ENCODE data around the gene CAMTA1. TPM values are rescaled to one million over a fixed set of nuclear protein-coding genes. Genes with fewer than 3 reads are reported as not detected.
A peak's percentile ranks its signal among the peaks of the same experiment; 100 is the strongest.
"Not testable (repeated sequence)": the region's sequence is repeated elsewhere in the genome, so short reads cannot be mapped to it uniquely, and the experiment has no call there.

Gene CAMTA1
- polyA plus RNA-seq, 5 donors = 41.0 to 56.5 (median 48.5) TPM

- DNase-seq = no peak
These were observed 361.5 kb downstream of the CAMTA1 start for GRCh38 chr1:7146710-7147109.

DNA sequence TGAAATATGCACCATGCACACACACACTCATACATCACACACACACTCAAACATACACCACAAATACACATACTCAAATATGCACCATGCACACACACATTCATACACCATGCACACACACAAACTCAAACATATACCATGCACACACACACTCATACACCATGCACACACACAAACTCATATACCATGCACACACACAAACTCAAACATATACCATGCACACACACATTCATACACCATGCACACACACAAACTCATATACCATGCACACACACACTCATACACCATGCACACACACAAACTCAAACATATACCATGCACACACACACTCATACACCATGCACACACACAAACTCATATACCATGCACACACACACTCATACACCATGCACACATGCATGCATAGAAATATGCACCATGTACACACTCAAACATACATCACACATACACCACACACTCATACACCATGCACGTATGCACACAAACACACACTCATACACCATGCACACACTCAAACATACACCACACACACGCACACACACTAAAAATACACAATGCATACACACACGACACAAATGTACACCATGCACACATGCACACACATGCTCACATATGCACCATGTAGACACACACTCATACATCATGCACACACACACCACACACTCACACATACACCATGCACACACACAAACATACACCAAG is 362.5 kb downstream of the CAMTA1 start:
- not testable (repeated sequence) for DNase-seq

DNA sequence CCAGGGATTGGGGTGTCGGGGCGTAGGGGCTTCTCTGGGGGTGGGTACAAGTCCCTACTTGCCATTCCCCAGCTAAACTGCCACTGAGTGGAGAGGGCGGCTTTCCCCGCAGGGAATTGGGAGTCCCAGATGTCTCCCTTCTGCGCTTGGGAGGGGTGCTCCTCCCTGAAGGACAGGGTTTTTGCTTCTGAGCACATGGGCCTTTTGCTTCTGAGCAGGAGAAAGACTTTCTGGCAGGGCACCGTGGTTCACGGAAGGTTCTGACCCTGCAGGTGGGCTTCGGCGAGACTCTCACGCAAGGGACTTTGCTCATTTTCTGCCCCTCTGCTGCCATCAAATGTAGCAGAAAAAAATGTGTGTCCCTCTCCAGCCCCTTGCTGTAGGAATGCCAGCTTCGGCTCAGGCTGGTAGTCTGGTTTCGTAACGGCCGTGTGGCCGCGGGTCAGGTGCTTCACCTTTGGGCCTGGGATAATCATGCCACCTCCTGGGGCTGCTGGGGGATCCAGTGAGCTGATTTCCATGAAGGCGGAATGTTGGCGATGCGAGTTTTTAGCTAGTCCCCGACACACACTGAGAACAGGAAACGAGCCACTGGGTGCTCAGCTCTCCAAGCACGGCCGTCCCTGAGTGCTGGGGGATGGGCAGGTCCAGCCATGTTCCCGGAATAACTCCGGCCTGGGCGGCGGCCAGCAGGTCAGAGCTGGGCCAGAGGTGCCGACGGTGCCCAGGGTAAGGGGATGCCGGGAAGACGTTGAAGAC is 364.0 kb downstream of the CAMTA1 start:
- peak; percentile 10 to 17 for DNase-seq

DNA sequence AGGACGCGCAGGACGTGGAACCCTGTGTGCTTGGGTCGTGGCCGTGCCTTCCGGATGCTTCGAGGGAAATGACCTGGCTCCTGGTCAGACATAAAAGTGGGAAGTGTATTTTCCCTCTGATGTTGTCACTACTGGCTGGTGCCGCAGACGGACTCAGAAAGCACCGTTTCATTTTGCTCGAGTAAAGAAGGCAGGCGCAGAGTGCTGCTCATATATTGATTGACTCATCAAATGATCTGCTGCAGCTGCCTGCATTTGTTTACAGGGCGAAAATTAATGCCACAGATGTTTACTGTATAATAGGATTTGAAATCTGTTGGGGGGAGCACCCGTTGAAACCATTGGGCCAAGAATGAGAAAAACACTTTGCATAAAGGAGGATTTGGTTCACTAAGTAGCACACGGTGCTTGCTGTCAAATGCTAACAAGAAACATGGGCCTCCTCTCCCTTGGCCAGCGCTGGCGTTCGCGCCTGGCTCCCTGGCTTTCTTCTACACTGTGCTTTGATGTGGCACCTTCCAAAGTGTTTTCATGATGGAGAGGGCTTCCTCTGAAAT is 365.5 kb downstream of the CAMTA1 start:
- DNase-seq = no peak

GRCh38 chr1:7151978-7152377 is 366.7 kb downstream of the CAMTA1 start:
- no peak for DNase-seq

DNA sequence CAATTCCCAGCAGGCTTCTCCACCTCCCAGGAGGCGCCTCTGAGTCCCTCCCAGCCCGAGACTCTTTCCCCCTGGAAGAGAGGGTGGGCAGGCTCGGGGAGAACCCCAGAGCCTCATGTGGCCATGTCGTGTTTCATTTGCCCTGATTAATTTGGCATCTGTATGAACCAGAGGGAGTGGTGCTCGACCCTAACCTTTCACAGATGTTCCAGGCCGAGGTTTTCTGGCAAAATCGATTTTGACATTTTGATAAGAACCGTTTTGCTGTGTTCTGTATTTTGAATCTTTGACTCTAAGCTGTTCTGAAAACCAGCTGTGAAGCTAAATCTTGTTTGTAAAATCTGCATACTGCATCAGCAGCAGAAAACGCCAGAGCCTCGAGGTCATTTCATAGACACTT is 367.4 kb downstream of the CAMTA1 start:
- no peak for DNase-seq

- no peak for DNase-seq
These were observed 368.2 kb downstream of the CAMTA1 start for GRCh38 chr1:7153464-7153863.

DNA sequence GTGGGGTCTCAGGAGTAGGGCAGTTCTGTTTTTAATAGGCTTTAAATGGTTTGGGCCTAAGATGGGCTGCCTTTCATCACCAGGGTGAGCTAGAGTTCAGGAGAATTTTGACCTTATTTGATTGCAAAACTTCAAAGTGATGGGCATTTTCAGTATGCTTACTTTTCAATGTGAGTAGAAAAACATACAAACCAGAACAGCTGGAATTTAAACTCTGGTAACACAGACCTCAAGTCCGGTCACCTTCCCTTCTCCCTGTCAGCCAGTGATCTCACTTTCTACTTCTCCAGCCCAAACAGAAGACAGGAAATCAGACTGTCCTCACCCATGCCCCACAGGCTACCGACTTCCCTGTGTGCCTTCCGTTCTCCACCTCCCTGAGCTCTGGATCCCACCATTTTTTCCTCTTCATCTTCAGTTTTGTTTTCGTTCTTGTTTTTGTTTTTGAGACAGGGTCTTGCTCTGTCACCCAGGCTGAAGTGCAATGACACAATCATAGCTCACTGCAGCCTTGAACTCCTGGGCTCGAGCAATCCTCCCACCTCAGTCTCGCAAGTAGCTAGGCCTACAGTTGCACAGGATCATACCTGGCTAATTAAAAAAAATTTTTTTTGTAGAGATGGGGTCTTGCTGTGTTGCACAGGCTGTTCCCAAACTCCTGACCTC is 374.0 kb downstream of the CAMTA1 start:
- no peak for DNase-seq

GRCh38 chr1:7168554-7168953 is 383.3 kb downstream of the CAMTA1 start:
- not testable (repeated sequence) for DNase-seq

- DNase-seq = no peak
These were observed 385.9 kb downstream of the CAMTA1 start for GRCh38 chr1:7171168-7171567.

DNA sequence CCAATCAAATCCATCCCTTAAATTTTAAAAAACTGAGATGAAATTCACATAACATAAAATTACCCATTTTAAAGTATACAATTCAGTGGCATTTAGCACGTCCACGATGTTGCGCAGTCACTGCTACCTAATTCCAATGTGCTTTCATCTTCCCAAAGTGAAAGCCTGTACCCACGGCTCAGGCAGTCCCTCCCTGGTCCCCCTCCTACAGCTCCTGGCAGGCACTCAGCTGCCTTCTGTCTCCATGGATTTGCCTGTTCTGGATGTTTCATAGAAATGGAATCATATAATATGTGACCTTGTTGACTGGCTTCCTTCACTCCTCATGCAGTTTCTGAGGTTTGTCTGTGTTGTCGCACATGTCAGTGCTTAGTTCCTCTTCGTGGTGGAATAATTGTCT is 386.3 kb downstream of the CAMTA1 start:
- no peak for DNase-seq

GRCh38 chr1:7172804-7173203 is 387.6 kb downstream of the CAMTA1 start:
- no peak for DNase-seq

DNA sequence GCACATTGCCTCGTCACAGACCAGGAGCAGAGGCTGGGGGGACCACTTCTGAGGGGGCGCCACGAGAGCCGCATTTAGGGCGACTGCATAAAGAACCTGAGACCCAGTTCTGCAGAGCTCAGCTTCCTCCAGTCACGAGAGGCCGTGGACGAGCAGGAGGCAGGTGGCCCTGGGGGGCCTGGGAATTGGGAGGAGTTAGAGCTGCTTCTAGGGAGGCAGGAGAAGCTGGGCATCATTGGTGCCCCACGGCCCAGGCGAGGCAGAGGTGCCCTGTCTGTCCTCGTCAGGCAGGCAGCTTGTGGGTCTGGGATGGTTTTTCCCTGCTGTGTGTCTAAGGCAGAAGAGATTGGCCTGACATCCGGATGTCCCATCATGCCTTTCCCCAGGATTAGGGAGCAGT is 389.3 kb downstream of the CAMTA1 start:
- DNase-seq = no peak

DNA sequence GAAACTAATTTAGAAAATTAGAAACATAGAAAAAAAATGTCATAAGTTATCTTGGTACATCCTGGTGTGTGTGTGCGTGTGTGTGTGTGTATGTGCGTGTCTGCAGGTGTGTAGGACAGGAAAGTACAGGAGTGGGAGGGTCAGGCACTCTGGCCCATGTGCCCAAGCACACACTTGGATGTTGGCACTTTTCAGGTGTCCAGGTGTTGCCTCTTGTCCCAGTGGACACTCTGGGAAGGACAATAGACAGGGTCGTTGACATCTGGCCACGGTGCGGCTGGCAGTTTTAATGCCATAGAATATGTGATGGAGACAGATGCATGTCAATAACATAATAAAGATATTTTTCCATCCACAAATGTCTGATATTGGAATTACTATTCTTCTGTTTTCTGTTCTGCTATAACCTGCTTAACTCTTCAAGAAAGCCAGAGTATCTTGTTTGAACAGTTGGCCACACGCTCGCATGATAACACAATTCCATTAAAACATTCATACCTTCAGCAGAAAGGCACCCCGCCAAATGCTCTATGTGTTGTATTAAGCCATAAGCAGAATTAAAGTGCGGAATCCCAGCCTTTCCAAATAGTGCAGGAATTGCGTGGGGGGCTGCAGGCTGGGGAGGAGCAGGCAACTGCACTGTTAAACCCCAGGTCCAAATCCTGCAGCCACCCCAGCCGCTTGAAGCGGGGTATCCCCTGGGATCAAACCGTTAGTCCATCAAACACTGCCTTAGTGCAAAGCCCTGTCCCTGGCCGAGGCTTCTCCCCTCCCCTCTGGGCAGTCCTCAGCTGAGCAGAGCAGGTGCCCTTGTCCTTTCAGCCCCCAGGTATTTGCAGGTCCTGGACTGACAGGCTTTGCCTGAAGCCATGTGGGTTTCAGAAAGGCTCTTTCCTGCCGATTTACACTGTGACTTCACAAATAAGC is 390.0 kb downstream of the CAMTA1 start:
- DNase-seq = no peak

- no peak for DNase-seq
These were observed 391.8 kb downstream of the CAMTA1 start for GRCh38 chr1:7177021-7177420.

DNA sequence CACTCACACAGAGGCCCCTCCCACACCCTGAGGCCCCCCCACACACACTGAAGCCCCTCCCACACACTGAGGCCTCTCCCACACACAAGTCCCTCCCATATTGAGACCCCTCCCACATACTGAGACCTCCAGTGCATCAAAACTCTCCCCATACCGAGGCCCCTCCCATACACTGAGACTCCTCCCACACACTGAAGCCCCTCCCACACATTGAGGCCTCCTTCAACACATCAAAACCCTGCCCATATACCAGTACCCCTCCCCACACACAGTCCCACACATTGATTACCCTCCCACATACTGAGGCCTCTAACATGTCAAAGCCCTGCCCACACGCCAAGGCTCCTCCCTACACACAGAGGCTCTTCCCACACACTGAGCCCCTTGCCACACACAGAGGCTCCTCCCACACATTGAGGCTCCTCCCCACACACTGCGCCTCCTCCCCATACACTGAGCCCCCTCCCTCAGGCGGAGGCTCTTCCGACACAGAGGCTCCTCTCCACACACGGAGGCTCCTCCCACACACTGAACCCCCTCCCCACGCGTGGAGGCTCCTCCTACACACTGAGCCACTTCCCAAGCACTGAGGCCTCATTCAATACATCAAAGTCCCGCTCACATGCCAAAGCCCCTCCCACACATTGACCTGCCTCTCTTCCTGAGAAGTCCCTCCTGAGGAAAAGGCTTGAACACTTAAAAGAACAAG is 392.3 kb downstream of the CAMTA1 start:
- DNase-seq = peak in 1 of 2 donors; percentile 6

GRCh38 chr1:7178336-7178735 is 393.1 kb downstream of the CAMTA1 start:
- no peak for DNase-seq

DNA sequence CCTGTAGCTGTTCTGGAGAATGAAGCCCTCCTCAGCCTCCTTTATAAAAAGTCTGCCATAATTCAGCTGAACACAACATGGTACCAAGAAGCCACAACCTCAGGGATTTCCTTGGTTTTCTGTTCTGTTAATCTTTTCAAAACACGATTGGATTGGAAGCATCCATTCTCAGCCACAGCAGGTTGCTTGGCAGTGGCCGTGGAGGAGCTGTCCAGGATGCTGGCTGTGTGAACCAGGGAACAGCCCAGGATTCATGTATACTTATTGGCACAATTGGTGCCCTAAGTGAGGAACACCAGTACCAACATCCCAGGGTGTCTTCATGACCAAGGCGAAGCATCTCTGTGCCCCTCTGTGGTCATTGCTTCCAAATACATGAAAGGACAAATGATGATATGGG is 393.5 kb downstream of the CAMTA1 start:
- DNase-seq = no peak

GRCh38 chr1:7185721-7186120 is 400.5 kb downstream of the CAMTA1 start:
- DNase-seq = no peak

DNA sequence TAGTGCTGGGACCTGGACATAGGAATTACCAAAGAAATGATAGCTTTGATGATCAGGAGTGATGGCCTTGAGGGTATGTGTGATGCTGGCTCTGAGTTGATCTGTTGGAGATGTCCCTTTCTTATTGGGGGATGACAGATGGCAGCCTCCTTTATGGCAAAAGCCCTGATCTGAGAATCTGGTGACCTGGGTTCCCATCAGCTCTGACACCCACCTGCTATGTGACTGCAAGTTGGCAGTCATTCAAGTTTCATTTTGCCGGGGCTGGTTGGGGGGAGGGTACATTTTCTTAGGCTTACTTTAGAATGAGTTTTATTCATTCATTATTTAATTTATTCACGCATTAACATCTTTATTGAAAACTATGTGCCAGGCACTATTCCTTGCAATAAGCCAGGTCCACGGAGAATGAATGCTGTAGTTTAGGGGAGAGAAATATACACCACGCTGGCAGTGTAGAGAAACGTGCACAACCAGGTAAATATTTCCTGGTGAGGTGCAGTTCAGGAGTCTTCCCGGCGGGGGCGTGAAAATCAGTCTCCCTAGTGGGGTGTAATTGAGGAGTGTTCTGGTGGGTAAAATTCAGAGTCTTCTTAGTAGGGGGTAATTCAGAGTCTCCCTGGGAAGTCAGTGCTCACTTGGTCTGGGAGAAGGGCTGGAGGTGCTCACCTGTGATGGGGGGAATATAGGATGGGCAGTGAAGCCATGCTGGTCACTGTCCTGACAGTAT is 401.3 kb downstream of the CAMTA1 start:
- no peak for DNase-seq
